ENCODE results near the gene FLOT2. TPM values are rescaled to one million over a fixed set of nuclear protein-coding genes. Genes with fewer than 3 reads are reported as not detected.
"Not testable (repeated sequence)": the region's sequence is repeated elsewhere in the genome, so short reads cannot be mapped to it uniquely, and the experiment has no call there.

FLOT2 gene
- total RNA-seq, 1 experiment from 2014 or later, result 21.3 TPM

- no peak for DNase-seq (ENCODE audit: low spot score)
Measured at GRCh38 chr17:28873839-28874238, 23.7 kb downstream of the FLOT2 start.

GRCh38 chr17:28871056-28871579, 26.4 kb downstream of the FLOT2 start:
- DNase-seq (ENCODE audit: low spot score), result no peak

- no peak for DNase-seq (ENCODE audit: low spot score)
Measured at GRCh38 chr17:28867276-28867675, 30.3 kb downstream of the FLOT2 start.

- DNase-seq (ENCODE audit: low spot score), result no peak
Measured at GRCh38 chr17:28865946-28866752, 31.4 kb downstream of the FLOT2 start.

GRCh38 chr17:28864991-28865849, 32.3 kb downstream of the FLOT2 start:
- no peak for DNase-seq (ENCODE audit: low spot score)

GRCh38 chr17:28863953-28864352, 33.6 kb downstream of the FLOT2 start:
- no peak for DNase-seq (ENCODE audit: low spot score)

- DNase-seq (ENCODE audit: low spot score), result no peak
Measured at GRCh38 chr17:28862561-28862960, 35.0 kb downstream of the FLOT2 start.

GRCh38 chr17:28861393-28862203, 35.9 kb downstream of the FLOT2 start:
- DNase-seq (ENCODE audit: low spot score), result no peak

- DNase-seq (ENCODE audit: low spot score), result no peak
Measured at GRCh38 chr17:28860363-28860808, 37.1 kb downstream of the FLOT2 start.

GRCh38 chr17:28858801-28859355, 38.7 kb downstream of the FLOT2 start:
- DNase-seq (ENCODE audit: low spot score), result no peak

- DNase-seq (ENCODE audit: low spot score), result no peak
Measured at GRCh38 chr17:28857905-28858800, 39.4 kb downstream of the FLOT2 start.

- DNase-seq (ENCODE audit: low spot score), result no peak
Measured at GRCh38 chr17:28856028-28856574, 41.4 kb downstream of the FLOT2 start.

- DNase-seq (ENCODE audit: low spot score), result no peak
Measured at GRCh38 chr17:28855336-28855679, 42.2 kb downstream of the FLOT2 start.

GRCh38 chr17:28854457-28855335, 42.8 kb downstream of the FLOT2 start, which contains the start of gene ERAL1:
Gene ERAL1 (plus strand): TSS chr17:28855016. CDS start chr17:28855035, 19 bp downstream.
- peak; percentile 77 for DNase-seq (ENCODE audit: low spot score)

GRCh38 chr17:28853295-28853694, 44.2 kb downstream of the FLOT2 start:
- DNase-seq (ENCODE audit: low spot score), result no peak

- DNase-seq (ENCODE audit: low spot score), result no peak
Measured at GRCh38 chr17:28849281-28849680, 48.3 kb downstream of the FLOT2 start.

- not testable (repeated sequence) for DNase-seq (ENCODE audit: low spot score)
Measured at GRCh38 chr17:28848667-28849066, 48.9 kb downstream of the FLOT2 start.

- DNase-seq (ENCODE audit: low spot score), result not testable (repeated sequence)
Measured at GRCh38 chr17:28846699-28847098, 50.8 kb downstream of the FLOT2 start.

- no peak for DNase-seq (ENCODE audit: low spot score)
Measured at GRCh38 chr17:28846231-28846630, 51.3 kb downstream of the FLOT2 start.

Data from H4 (cell line).